ENCODE data around the gene ACR. TPM values are rescaled to one million over a fixed set of nuclear protein-coding genes. Genes with fewer than 3 reads are reported as not detected.

ACR gene
- total RNA-seq, 1 experiment from 2014 or later: 0.21 TPM

DNA sequence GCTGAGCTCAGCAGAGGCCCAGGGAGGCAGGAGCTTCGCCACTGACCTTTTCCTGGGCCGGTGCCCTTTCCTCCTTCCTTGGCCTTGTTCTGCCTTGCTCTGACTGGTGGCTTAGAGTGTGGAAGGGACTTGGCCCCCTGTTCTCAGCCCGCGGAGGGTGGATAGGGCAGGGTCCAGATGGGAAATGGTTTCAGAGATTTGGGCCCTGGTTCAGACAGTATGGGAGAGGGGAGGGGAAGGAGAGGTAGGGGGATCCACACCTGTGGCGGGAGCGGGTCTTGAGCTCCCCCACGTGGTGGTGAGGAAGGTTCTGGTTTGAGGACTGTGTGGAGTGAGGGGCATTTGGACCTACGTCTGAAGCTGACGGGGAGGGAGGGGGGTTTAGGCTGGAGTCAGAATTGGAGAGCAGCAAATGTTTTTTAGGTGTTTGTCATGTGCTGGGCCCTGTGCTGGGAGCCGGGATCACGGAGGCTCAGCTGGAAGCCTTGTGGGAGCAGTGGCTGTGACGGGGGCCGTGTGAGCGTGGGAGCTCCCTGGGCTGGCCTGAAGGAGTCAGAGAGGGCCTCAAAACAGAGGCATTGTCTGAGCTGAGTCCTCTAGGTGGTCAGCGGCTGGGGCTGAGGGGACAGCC lies 38.1 kb upstream of the ACR start:
- Histone ChIP-seq H3K27me3 (ENCODE audit: control insufficient read depth, insufficient read depth, low read length) (no peaks in the 10 kb centered on the region), H3K9me3 (ENCODE audit: control insufficient read depth, insufficient read depth, low read depth, low read length) (no peaks in the 10 kb centered on the region), H3K27ac (ENCODE audit: low read length) (no peak overlapping the region), H3K36me3 (ENCODE audit: control insufficient read depth, insufficient read depth, low read length) (no peaks in the 10 kb centered on the region), H3K4me3 (ENCODE audit: low read depth in 2 of 2, low read length in 2 of 2) (no peak overlapping the region), H3K4me1 (ENCODE audit: control insufficient read depth, insufficient read depth, low read length) (peaks cover 2% of the 10 kb centered on the region; the same call in 1 of the 2 replicates)
- DNase-seq (ENCODE audit: low read depth, low spot score) (no peak), ATAC-seq (no peak)
- ChIA-PET POLR2A (interaction anchor here (0.6 kb wide), 1 partner anchor 174 kb away, joined by 3 read pairs; no protein-coding TSS in a partner anchor), CTCF (interaction anchor here (0.6 kb wide), 1 partner anchor 27 kb away, joined by 3 read pairs; no protein-coding TSS in a partner anchor)
- TF ChIP-seq, protein P1, sequence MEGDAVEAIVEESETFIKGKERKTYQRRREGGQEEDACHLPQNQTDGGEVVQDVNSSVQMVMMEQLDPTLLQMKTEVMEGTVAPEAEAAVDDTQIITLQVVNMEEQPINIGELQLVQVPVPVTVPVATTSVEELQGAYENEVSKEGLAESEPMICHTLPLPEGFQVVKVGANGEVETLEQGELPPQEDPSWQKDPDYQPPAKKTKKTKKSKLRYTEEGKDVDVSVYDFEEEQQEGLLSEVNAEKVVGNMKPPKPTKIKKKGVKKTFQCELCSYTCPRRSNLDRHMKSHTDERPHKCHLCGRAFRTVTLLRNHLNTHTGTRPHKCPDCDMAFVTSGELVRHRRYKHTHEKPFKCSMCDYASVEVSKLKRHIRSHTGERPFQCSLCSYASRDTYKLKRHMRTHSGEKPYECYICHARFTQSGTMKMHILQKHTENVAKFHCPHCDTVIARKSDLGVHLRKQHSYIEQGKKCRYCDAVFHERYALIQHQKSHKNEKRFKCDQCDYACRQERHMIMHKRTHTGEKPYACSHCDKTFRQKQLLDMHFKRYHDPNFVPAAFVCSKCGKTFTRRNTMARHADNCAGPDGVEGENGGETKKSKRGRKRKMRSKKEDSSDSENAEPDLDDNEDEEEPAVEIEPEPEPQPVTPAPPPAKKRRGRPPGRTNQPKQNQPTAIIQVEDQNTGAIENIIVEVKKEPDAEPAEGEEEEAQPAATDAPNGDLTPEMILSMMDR (IDR thresholded peaks at IDR 0.05): no peak; the same call in 1 of the 2 replicates
- TF ChIP-seq TCF7L2 (IDR thresholded peaks at IDR 0.05; ENCODE audit: low read depth, low read length) (no peak), POLR2AphosphoS5 (IDR thresholded peaks at IDR 0.05; ENCODE audit: low read depth, low read length) (no peak), SIN3A (IDR thresholded peaks at IDR 0.05; ENCODE audit: borderline replicate concordance, insufficient read depth, low read depth, low read length) (no peak)
- TF ChIP-seq, protein P2, sequence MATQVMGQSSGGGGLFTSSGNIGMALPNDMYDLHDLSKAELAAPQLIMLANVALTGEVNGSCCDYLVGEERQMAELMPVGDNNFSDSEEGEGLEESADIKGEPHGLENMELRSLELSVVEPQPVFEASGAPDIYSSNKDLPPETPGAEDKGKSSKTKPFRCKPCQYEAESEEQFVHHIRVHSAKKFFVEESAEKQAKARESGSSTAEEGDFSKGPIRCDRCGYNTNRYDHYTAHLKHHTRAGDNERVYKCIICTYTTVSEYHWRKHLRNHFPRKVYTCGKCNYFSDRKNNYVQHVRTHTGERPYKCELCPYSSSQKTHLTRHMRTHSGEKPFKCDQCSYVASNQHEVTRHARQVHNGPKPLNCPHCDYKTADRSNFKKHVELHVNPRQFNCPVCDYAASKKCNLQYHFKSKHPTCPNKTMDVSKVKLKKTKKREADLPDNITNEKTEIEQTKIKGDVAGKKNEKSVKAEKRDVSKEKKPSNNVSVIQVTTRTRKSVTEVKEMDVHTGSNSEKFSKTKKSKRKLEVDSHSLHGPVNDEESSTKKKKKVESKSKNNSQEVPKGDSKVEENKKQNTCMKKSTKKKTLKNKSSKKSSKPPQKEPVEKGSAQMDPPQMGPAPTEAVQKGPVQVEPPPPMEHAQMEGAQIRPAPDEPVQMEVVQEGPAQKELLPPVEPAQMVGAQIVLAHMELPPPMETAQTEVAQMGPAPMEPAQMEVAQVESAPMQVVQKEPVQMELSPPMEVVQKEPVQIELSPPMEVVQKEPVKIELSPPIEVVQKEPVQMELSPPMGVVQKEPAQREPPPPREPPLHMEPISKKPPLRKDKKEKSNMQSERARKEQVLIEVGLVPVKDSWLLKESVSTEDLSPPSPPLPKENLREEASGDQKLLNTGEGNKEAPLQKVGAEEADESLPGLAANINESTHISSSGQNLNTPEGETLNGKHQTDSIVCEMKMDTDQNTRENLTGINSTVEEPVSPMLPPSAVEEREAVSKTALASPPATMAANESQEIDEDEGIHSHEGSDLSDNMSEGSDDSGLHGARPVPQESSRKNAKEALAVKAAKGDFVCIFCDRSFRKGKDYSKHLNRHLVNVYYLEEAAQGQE (IDR thresholded peaks at IDR 0.05; ENCODE audit: insufficient read depth in 1 of 2, low read depth in 2 of 2, low read length in 1 of 2): no peak
- no TSS peak for BruUV-seq (replicated peaks)
- intact Hi-C loops (cut with micrococcal nuclease; ENCODE audit: unreplicated experiment) (no loop called here), in situ Hi-C loops (cut with HindIII; ENCODE audit: low pct_unique_long_range_greater_than_20kb, low sequenced_read_pairs) (no loop called here)

DNA sequence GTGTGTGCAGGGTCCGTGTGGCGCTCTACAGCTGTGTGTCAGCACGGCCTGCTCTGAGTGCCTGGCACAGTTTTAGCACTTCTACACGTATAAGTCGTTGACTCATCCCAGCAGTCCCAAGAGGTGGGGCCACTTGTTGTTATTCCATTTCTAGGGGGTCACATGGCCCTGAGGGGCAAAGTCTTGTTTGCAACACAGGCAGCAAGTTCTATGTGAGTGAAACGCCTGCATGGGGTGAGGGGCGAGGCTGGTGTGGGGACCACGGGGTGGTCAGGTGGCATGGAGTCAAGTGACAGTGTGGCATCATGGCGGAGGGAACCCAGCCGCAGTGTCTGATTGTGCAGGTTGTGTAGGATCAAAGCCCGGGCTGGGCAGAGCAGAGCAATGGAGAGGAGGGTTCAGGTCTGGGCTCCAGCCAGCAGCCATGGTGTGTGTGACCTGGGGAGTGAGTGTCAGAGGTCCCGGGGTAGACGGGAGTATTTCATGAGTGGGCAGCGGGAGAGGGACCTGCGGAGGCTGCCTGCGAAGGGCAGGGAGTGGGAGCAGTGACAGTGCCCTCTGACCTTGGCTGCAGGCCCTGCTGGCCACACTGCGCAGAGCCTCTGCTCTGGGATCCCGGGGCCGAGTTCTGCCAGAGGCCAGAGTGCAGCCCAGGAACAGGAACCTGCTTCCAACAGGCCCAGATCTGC lies 37.5 kb upstream of the ACR start:
- no peaks in the 10 kb centered on the region for H3K27me3 ChIP-seq (ENCODE audit: control insufficient read depth, insufficient read depth, low read length)
- TF ChIP-seq, protein P1 (IDR thresholded peaks at IDR 0.05): no peak
- TF ChIP-seq, protein P2 (IDR thresholded peaks at IDR 0.05; ENCODE audit: insufficient read depth in 1 of 2, low read depth in 2 of 2, low read length in 1 of 2): no peak
- TF ChIP-seq SIN3A (IDR thresholded peaks at IDR 0.05; ENCODE audit: borderline replicate concordance, insufficient read depth, low read depth, low read length) (no peak), TCF7L2 (IDR thresholded peaks at IDR 0.05; ENCODE audit: low read depth, low read length) (no peak), POLR2AphosphoS5 (IDR thresholded peaks at IDR 0.05; ENCODE audit: low read depth, low read length) (no peak)
- in situ Hi-C loops (cut with HindIII; ENCODE audit: low pct_unique_long_range_greater_than_20kb, low sequenced_read_pairs): no loop called here
- ChIA-PET POLR2A (no interaction called here), CTCF (no interaction called here)
- DNase-seq (ENCODE audit: low read depth, low spot score): no peak
- H3K36me3 ChIP-seq (ENCODE audit: control insufficient read depth, insufficient read depth, low read length): no peaks in the 10 kb centered on the region
- H3K9me3 ChIP-seq (ENCODE audit: control insufficient read depth, insufficient read depth, low read depth, low read length): no peaks in the 10 kb centered on the region
- no peak for ATAC-seq
- no peak overlapping the region for H3K4me3 ChIP-seq (ENCODE audit: low read depth in 2 of 2, low read length in 2 of 2)
- peaks cover 2% of the 10 kb centered on the region; the same call in 1 of the 2 replicates for H3K4me1 ChIP-seq (ENCODE audit: control insufficient read depth, insufficient read depth, low read length)
- intact Hi-C loops (cut with micrococcal nuclease; ENCODE audit: unreplicated experiment): no loop called here
- no peak overlapping the region for H3K27ac ChIP-seq (ENCODE audit: low read length)
- BruUV-seq (replicated peaks): no TSS peak

All from Panc1 (cell line).